Thoracic aorta (tissue), 2 donors: ENCODE measurements around the gene RIMKLA. TPM values are rescaled to one million over a fixed set of nuclear protein-coding genes. Genes with fewer than 3 reads are reported as not detected.

ENCODE experiments used
- ATAC-seq: fragments of 150-250 bp; one replicate; pipeline ENCODE4 v1.8.0; 2017; ENCODE audit warnings: low read depth; ENCODE audit not compliant: insufficient number of reproducible peaks, low FRiP score
- DNase-seq: peaks from one replicate; pipeline ENCODE4 v3.0.0-alpha.2; 2020; ENCODE audit warnings: low spot score
- H3K27ac ChIP-seq, 2 donors: fragments of 200-600 bp; sonication (generic); 1 replicate in 1 of 2; 2 replicates in 1 of 2; pipeline ENCODE4 v1.5.1; 2016; ENCODE audit warnings: mild to moderate bottlenecking in 2 of 2, moderate library complexity in 2 of 2
- H3K27me3 ChIP-seq: fragments of 200-600 bp; sonication (generic); replicated peaks from 2 replicates; pipeline ENCODE4 v1.6.0; 2016; ENCODE audit warnings: mild to moderate bottlenecking; ENCODE audit not compliant: insufficient read depth
- H3K36me3 ChIP-seq: fragments of 200-600 bp; sonication (generic); one replicate; pipeline ENCODE4 v1.5.1; 2016
- H3K4me1 ChIP-seq, 2 donors: fragments of 200-600 bp; sonication (generic); 1 replicate in 1 of 2; 2 replicates in 1 of 2; pipeline versions ENCODE4 v1.5.1 to v1.6.0; 2016; ENCODE audit warnings: low read depth in 2 of 2, mild to moderate bottlenecking in 1 of 2; ENCODE audit not compliant: control insufficient read depth in 1 of 2
- H3K4me3 ChIP-seq: fragments of 200-600 bp; sonication (generic); 2 replicates; pipeline ENCODE4 v1.5.1; 2016; ENCODE audit warnings: mild to moderate bottlenecking
- H3K9me3 ChIP-seq: fragments of 200-600 bp; sonication (generic); 2 replicates; pipeline ENCODE4 v1.5.1; 2016
- CTCF ChIP-seq: fragments of 200-600 bp; sonication (generic); IDR thresholded peaks from one replicate; pipeline ENCODE4 v1.5.1; 2019; ENCODE audit warnings: antibody characterized with exemption
- total RNA-seq, 2 donors: library from RNA; depleted of rRNA; stranded (reverse); fragments of >200 nt; gene quantifications; one replicate each; pipeline versions ENCODE4 v1.1.0 to v1.2.3, GENCODE V29; 2016

The RIMKLA gene
- total RNA-seq, 2 donors from 2014 or later, result under 0.01 to 0.14 TPM

- Histone ChIP-seq H3K4me3 (no peak overlapping the region), H3K27ac (no peak overlapping the region), H3K4me1 (peaks cover 6 to 9% of the 10 kb centered on the region in 2 donors), H3K27me3 (no peaks in the 10 kb centered on the region), H3K36me3 (peaks cover 5% of the 10 kb centered on the region), H3K9me3 (no peaks in the 10 kb centered on the region)
- ATAC-seq (no peak), DNase-seq (no peak)
- TF ChIP-seq CTCF, result no peak
These were observed 72.8 kb downstream of the RIMKLA start for GRCh38 chr1:42453386-42453785.

GRCh38 chr1:42454403-42454802 lies 73.8 kb downstream of the RIMKLA start:
- Histone ChIP-seq H3K4me1 (peaks cover 6 to 9% of the 10 kb centered on the region in 2 donors), H3K4me3 (no peak overlapping the region), H3K36me3 (peaks cover 5% of the 10 kb centered on the region), H3K27me3 (no peaks in the 10 kb centered on the region), H3K9me3 (no peaks in the 10 kb centered on the region), H3K27ac (no peak overlapping the region)
- no peak for ATAC-seq
- no peak for DNase-seq
- no peak for TF ChIP-seq CTCF

- H3K4me1 ChIP-seq, result peaks cover 6 to 9% of the 10 kb centered on the region in 2 donors
- H3K4me3 ChIP-seq, result peak within 1 kb of the TSS; percentile 93
- H3K36me3 ChIP-seq, result peaks cover 5% of the 10 kb centered on the region
- ATAC-seq (peak; percentile 83), DNase-seq (peak; percentile 66)
- H3K9me3 ChIP-seq, result no peaks in the 10 kb centered on the region
- peak within 1 kb of the TSS; percentile 87 to 88 for H3K27ac ChIP-seq
- no peak for TF ChIP-seq CTCF
- H3K27me3 ChIP-seq, result no peaks in the 10 kb centered on the region
These were observed 75.6 kb downstream of the RIMKLA start, which contains the start of the genes PPCS and ZMYND12 for GRCh38 chr1:42456010-42456753. TSS of gene PPCS (plus strand) at chr1:42456543. CDS start at chr1:42456566, 23 bp downstream. TSS of gene ZMYND12 (minus strand) at chr1:42456022. CDS start at chr1:42455997, 25 bp downstream.

- no peak for DNase-seq
These were observed 76.1 kb downstream of the RIMKLA start for GRCh38 chr1:42456754-42457089.

More at GRCh38 chr1:42456754-42457089, 76.1 kb downstream of the RIMKLA start:
- TF ChIP-seq CTCF, result no peak
- peak overlapping the region; percentile 87 to 88 for H3K27ac ChIP-seq
- peaks cover 5% of the 10 kb centered on the region for H3K36me3 ChIP-seq
- ATAC-seq, result no peak
- H3K9me3 ChIP-seq, result no peaks in the 10 kb centered on the region
- peaks cover 6 to 9% of the 10 kb centered on the region in 2 donors for H3K4me1 ChIP-seq
- H3K4me3 ChIP-seq, result peak overlapping the region; percentile 93
- no peaks in the 10 kb centered on the region for H3K27me3 ChIP-seq
